Ectodermal cell (in vitro differentiated cells): Measurements from ENCODE around the gene WDPCP.
A peak's percentile ranks its signal among the peaks of the same experiment; 100 is the strongest.

Experiments used
- H3K27ac ChIP-seq: 2 replicates; pipeline ENCODE4 v1.7.0; 2013; ENCODE audit warnings: mild to moderate bottlenecking, low read depth, low read length; ENCODE audit not compliant: insufficient read depth, poor library complexity, severe bottlenecking
- H3K27me3 ChIP-seq: 2 replicates; pipeline ENCODE4 v1.7.0; 2013; ENCODE audit warnings: mild to moderate bottlenecking, low read length; ENCODE audit not compliant: insufficient read depth, control insufficient read depth, poor library complexity, severe bottlenecking
- H3K36me3 ChIP-seq: one replicate; pipeline ENCODE4 v1.7.0; 2013; ENCODE audit warnings: low read length; ENCODE audit not compliant: control insufficient read depth, insufficient read depth
- H3K4me1 ChIP-seq: one replicate; pipeline ENCODE4 v1.7.0; 2013; ENCODE audit warnings: low read length; ENCODE audit not compliant: control insufficient read depth, insufficient read depth
- H3K4me3 ChIP-seq: 2 replicates; pipeline ENCODE4 v1.7.0; 2013; ENCODE audit warnings: low read depth, low read length, control low read depth; ENCODE audit not compliant: insufficient read depth
- H3K9me3 ChIP-seq: 2 replicates; pipeline ENCODE4 v1.7.0; 2013; ENCODE audit warnings: mild to moderate bottlenecking, low read length, moderate library complexity; ENCODE audit not compliant: control insufficient read depth
- WGBS, 2 experiments: methylation state at CpG; one replicate each; pipeline ENCODE4 v1.1.7; 2013; ENCODE audit warnings: missing lambda C conversion rate in 2 of 2; 5-methylcytosine and 5-hydroxymethylcytosine counted together

Gene WDPCP

GRCh38 chr2:63591566-63592175 is 3.4 kb upstream of the WDPCP start:
- Histone ChIP-seq H3K27me3 (no peaks in the 10 kb centered on the region), H3K27ac (no peak overlapping the region), H3K4me1 (peaks cover 3% of the 10 kb centered on the region), H3K9me3 (no peaks in the 10 kb centered on the region), H3K36me3 (peaks cover 4% of the 10 kb centered on the region), H3K4me3 (no peak overlapping the region)
- 100% methylated on average over 1 to 2 of the region's 3 CpGs for WGBS, 2 experiments

DNA sequence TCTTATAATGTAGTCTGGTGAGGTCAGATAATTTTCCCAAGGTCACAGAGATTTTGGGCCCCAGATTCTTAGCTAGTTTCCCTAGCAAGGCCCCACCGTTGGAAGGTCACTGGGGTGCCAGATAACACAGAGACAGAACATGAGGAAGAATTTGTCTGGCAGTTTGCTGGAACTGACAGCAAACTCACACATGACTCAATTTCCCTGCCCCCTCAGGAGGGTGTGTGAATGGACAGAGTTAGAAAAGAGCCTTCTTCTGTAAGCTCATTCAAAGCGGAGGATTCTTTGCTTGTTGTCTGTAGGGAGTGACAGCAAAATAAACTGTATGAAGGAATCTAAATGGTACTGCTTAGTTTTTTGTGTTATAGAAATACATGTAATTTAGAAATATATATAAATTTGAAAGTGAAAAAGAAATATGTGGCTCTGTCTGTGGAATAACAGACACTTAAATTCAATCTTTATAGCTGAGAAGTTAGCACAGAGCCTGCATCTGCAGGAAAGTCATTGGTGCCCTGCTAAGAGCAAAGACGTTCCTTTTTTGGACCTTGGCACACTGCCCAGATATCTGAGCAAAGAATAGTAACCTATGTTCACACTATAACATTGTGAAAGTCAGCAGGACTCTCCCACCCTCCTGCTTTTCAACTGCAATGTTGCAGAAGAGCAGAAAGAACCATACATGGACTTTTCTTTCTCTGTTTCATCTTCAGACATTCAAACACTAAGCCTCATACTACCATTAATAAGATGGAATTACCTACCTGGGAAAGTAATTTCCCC is 2.5 kb upstream of the WDPCP start:
- Histone ChIP-seq H3K4me1 (peaks cover 3% of the 10 kb centered on the region), H3K27me3 (no peaks in the 10 kb centered on the region), H3K27ac (no peak overlapping the region), H3K9me3 (no peaks in the 10 kb centered on the region), H3K36me3 (peaks cover 4% of the 10 kb centered on the region), H3K4me3 (no peak overlapping the region)
- 85 to 99% methylated on average over 3 of the region's 3 CpGs for WGBS, 2 experiments

DNA sequence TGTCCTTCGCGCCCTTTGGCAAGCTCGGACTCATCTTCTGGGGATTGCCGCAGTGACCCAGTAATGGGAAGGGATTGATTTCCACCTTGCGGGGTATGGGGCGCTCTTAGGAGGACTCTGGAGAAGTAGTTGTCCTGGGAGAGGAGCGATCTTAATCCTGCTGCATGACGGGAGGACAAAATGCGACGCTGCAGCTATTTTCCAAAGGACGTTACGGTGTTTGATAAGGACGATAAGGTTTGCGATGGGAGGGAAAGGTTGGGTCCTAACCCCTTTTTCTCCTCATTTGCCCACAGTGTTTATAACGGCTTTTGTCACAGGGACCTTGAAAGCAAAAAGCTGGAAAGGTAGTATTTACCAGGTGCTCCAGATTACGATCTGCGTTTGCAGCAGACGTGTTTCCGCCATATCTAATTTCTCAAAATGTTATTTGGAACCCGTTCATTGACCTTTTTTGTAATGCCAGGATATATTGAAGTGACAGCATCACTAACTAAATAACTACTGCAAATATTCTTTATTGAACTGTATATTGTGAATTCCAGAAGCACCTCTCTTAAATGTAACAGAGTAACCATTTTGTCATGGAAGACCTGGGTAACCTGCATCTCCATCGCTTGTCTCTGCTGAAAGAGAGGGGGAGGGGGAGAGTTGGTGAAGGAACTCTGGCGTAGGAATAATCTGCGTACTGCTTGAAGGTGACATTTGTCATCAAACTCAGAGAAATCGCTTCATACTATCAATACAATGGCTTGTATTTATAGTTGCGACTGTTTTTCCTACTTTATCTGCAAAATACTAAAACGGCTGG is 1.1 kb upstream of the WDPCP start:
- Histone ChIP-seq H3K4me3 (peak overlapping the region; percentile 87), H3K27me3 (no peaks in the 10 kb centered on the region), H3K36me3 (no peaks in the 10 kb centered on the region), H3K4me1 (peaks cover 3% of the 10 kb centered on the region), H3K9me3 (no peaks in the 10 kb centered on the region), H3K27ac (peak overlapping the region; percentile 71)
- WGBS, 2 experiments: 5 to 7% methylated on average over 22 to 25 of the region's 26 CpGs

DNA sequence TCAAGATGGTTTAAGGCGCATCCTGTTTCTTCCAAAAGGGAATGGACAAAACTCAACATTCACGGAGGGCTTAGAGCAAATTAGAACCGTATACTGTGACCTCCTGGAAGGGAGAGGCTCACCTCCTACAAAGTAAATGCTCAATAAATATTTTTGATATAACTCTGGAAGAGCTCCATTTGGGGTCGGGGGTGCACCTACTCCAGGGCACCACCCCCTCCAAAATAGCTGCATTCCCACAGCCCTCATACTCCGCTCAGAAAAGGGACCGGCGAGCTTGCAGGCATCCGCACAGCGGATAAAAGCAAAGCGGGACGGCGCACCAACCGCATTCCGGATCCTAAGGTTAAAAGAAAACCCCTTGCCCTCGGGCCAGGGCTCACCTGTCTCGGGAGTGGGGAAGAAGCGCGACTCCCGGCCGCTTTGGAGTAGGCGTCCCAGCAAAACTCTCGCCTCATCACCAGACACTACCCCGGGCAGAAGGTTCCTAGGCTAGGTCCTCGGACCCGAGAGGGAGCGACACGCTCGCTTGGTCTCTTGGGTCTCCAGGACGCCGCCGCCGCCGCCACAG is 378 bp downstream of the WDPCP start:
- peak overlapping the region; percentile 87 for H3K4me3 ChIP-seq
- no peaks in the 10 kb centered on the region for H3K9me3 ChIP-seq
- H3K4me1 ChIP-seq: peaks cover 3% of the 10 kb centered on the region
- H3K36me3 ChIP-seq: no peaks in the 10 kb centered on the region
- no peaks in the 10 kb centered on the region for H3K27me3 ChIP-seq
- 1 to 2% methylated on average over 33 of the region's 33 CpGs for WGBS, 2 experiments
- H3K27ac ChIP-seq: no peak overlapping the region

DNA sequence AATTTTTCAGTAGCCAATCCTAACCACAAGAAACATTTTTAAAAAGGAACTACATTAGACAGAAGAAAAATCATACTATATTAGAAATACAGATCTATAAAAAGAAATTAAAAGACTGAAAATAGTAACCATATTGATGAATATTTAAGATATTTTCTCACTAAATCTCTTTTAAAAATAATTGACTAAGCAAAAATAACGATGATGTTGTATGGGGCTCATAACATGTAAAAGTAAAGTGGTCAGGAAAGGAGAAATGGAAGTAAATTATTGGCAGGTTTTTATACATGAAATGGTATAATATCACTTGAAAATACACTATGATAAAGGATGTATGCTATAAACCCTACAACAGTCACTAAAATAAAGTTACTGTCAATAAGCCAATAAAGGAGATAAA is 5.4 kb downstream of the WDPCP start:
- WGBS, 2 experiments: 80% methylated on average over 1 of the region's 1 CpG; no CpG with 5 or more reads in 1 of the 2 experiments
- H3K36me3 ChIP-seq: no peaks in the 10 kb centered on the region
- H3K4me1 ChIP-seq: peaks cover 3% of the 10 kb centered on the region
- H3K9me3 ChIP-seq: no peaks in the 10 kb centered on the region
- no peak overlapping the region for H3K27ac ChIP-seq
- H3K4me3 ChIP-seq: no peak overlapping the region
- H3K27me3 ChIP-seq: no peaks in the 10 kb centered on the region

GRCh38 chr2:63581298-63581961 is 6.8 kb downstream of the WDPCP start:
- Histone ChIP-seq H3K9me3 (no peaks in the 10 kb centered on the region), H3K4me3 (no peak overlapping the region), H3K27ac (no peak overlapping the region), H3K36me3 (no peaks in the 10 kb centered on the region), H3K27me3 (no peaks in the 10 kb centered on the region), H3K4me1 (no peaks in the 10 kb centered on the region)
- WGBS, 2 experiments: 93 to 95% methylated on average over 5 of the region's 5 CpGs

DNA sequence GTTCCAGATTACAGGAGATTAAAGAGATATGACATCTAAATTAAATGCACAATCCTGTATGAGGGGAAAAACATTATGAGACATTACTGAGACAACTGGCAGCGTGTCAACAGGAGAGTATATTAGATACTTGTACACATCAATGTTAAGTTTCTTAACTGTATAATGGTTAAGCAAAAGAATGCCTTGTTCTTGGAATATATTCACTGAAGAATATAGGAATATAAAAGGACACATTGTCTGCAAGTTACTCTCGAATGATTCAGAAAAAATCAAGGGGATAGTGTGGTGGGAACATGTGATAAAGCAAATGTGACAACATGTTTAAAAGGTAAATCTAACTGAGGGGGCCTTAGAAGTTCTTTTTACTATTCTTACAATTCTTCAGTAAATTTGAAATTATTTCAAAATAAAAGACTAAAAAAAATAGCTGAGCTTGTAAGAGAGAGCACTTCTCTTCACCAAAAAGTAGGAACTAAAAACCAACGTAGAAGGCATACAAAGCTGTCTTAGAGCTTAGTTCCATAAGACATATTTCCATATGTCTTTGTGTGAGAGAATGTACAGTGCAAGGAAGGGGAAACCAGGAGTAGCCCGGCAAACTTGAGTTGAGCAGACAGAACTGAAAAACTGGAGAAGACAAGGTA is 7.5 kb downstream of the WDPCP start:
- no peaks in the 10 kb centered on the region for H3K4me1 ChIP-seq
- no peak overlapping the region for H3K4me3 ChIP-seq
- 90 to 97% methylated on average over 3 to 4 of the region's 4 CpGs for WGBS, 2 experiments
- H3K27ac ChIP-seq: no peak overlapping the region
- H3K9me3 ChIP-seq: no peaks in the 10 kb centered on the region
- no peaks in the 10 kb centered on the region for H3K36me3 ChIP-seq
- no peaks in the 10 kb centered on the region for H3K27me3 ChIP-seq

DNA sequence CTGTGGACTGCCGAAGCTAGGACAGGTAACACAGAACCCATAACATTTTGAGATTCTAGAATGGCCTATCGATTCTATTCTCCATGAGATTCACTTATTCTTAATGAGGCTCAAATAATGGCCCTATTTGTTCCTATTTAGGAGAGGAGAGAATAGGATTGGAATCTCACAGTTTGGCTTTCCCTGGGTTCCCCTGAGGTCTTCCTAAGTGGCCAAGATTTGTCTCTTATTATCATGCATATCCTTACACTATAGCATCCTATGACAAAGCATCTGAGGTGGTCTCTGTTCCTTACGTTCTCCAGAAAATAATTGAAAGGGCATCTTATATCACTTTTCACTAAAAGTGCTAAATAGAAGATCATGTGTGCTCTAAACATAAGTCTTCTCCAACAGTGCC is 9.5 kb downstream of the WDPCP start:
- Histone ChIP-seq H3K36me3 (no peaks in the 10 kb centered on the region), H3K27ac (no peak overlapping the region), H3K4me3 (no peak overlapping the region), H3K27me3 (no peaks in the 10 kb centered on the region), H3K9me3 (no peaks in the 10 kb centered on the region), H3K4me1 (no peaks in the 10 kb centered on the region)
- WGBS, 2 experiments: 79 to 96% methylated on average over 3 of the region's 3 CpGs

GRCh38 chr2:63576546-63576945 is 11.7 kb downstream of the WDPCP start:
- no peaks in the 10 kb centered on the region for H3K4me1 ChIP-seq
- H3K27me3 ChIP-seq: no peaks in the 10 kb centered on the region
- no peak overlapping the region for H3K4me3 ChIP-seq
- no peaks in the 10 kb centered on the region for H3K9me3 ChIP-seq
- no peaks in the 10 kb centered on the region for H3K36me3 ChIP-seq
- no peak overlapping the region for H3K27ac ChIP-seq
